RWPE2 (cell line): Measurements from ENCODE around the gene UBA1.
A peak's percentile ranks its signal among the peaks of the same experiment; 100 is the strongest.

ENCODE experiments used
- ATAC-seq: fragments of 200-7000 bp; cut with Tn5 transposase; 3 replicates; pipeline ENCODE4 v1.9.1; 2021; ENCODE audit warnings: low read depth
- DNase-seq: peaks from one replicate; pipeline ENCODE4 v3.0.0-alpha.2; 2020; ENCODE audit warnings: low spot score
- H3K27ac ChIP-seq: fragments of 450-650 bp; 2 replicates; pipeline ENCODE4 v1.5.1; 2017; ENCODE audit warnings: mild to moderate bottlenecking; ENCODE audit not compliant: poor library complexity, severe bottlenecking
- H3K27me3 ChIP-seq: fragments of 250-450 bp; sonication (Bioruptor Pico); 2 replicates; pipeline ENCODE4 v1.5.1; 2021; ENCODE audit warnings: mild to moderate bottlenecking, moderate library complexity; ENCODE audit not compliant: insufficient read depth, poor library complexity, severe bottlenecking
- H3K36me3 ChIP-seq: fragments of 250-450 bp; sonication (Bioruptor Pico); 2 replicates; pipeline ENCODE4 v1.5.1; 2020; ENCODE audit warnings: low read depth, mild to moderate bottlenecking, moderate library complexity
- H3K4me1 ChIP-seq: fragments of 250-450 bp; sonication (Bioruptor Pico); 2 replicates; pipeline ENCODE4 v1.5.1; 2021; ENCODE audit warnings: mild to moderate bottlenecking, moderate library complexity; ENCODE audit not compliant: insufficient read depth, poor library complexity, severe bottlenecking
- H3K4me3 ChIP-seq: fragments of 250-450 bp; sonication (Bioruptor Pico); 2 replicates; pipeline ENCODE4 v1.5.1; 2021; ENCODE audit warnings: mild to moderate bottlenecking, moderate library complexity; ENCODE audit not compliant: severe bottlenecking
- H3K9me3 ChIP-seq: fragments of 250-450 bp; sonication (Bioruptor Pico); 2 replicates; pipeline ENCODE4 v1.5.1; 2021; ENCODE audit warnings: mild to moderate bottlenecking, moderate library complexity; ENCODE audit not compliant: severe bottlenecking
- CTCF ChIP-seq: fragments of 450-650 bp; IDR thresholded peaks from one replicate; pipeline ENCODE4 v1.5.1; 2017; ENCODE audit warnings: mild to moderate bottlenecking, moderate library complexity; ENCODE audit not compliant: poor library complexity, severe bottlenecking

Gene UBA1

GRCh38 chrX:47229427-47229826 lies 35.8 kb downstream of the UBA1 start:
- ATAC-seq (no peak), DNase-seq (no peak)
- H3K27ac ChIP-seq: no peak overlapping the region
- H3K27me3 ChIP-seq: no peaks in the 10 kb centered on the region
- peaks cover 3% of the 10 kb centered on the region for H3K4me1 ChIP-seq
- no peaks in the 10 kb centered on the region for H3K9me3 ChIP-seq
- peaks cover 24% of the 10 kb centered on the region for H3K36me3 ChIP-seq
- H3K4me3 ChIP-seq: no peak overlapping the region
- no peak for TF ChIP-seq CTCF

GRCh38 chrX:47230136-47230868 lies 36.7 kb downstream of the UBA1 start:
- H3K4me1 ChIP-seq: peaks cover 3% of the 10 kb centered on the region
- TF ChIP-seq CTCF: no peak
- H3K9me3 ChIP-seq: no peaks in the 10 kb centered on the region
- H3K27me3 ChIP-seq: no peaks in the 10 kb centered on the region
- peaks cover 20% of the 10 kb centered on the region for H3K36me3 ChIP-seq
- ATAC-seq (no peak), DNase-seq (no peak)
- H3K27ac ChIP-seq: no peak overlapping the region
- H3K4me3 ChIP-seq: no peak overlapping the region

GRCh38 chrX:47231167-47231566 lies 37.5 kb downstream of the UBA1 start:
- peaks cover 18% of the 10 kb centered on the region for H3K36me3 ChIP-seq
- no peak for TF ChIP-seq CTCF
- H3K4me1 ChIP-seq: peaks cover 3% of the 10 kb centered on the region
- no peaks in the 10 kb centered on the region for H3K27me3 ChIP-seq
- ATAC-seq: no peak
- DNase-seq: no peak
- no peak overlapping the region for H3K27ac ChIP-seq
- no peak overlapping the region for H3K4me3 ChIP-seq
- H3K9me3 ChIP-seq: no peaks in the 10 kb centered on the region

- H3K4me1 ChIP-seq: peaks cover 3% of the 10 kb centered on the region
- peak overlapping the region; percentile 87 for H3K4me3 ChIP-seq
- H3K27me3 ChIP-seq: no peaks in the 10 kb centered on the region
- H3K27ac ChIP-seq: peak overlapping the region; percentile 77
- DNase-seq: no peak
- peaks cover 15% of the 10 kb centered on the region for H3K36me3 ChIP-seq
- ATAC-seq: no peak
- no peak for TF ChIP-seq CTCF
- no peaks in the 10 kb centered on the region for H3K9me3 ChIP-seq
Observed at GRCh38 chrX:47232197-47232802, 38.7 kb downstream of the UBA1 start.
